B cell (primary cell): ENCODE data around the gene AHDC1. TPM values are rescaled to one million over a fixed set of nuclear protein-coding genes. Genes with fewer than 3 reads are reported as not detected.

Source experiments
- ATAC-seq: fragments of 200-7000 bp; cut with Tn5 transposase; one replicate; pipeline ENCODE4 v1.10.0; 2021; ENCODE audit warnings: low read depth, mild to moderate bottlenecking, moderate number of reproducible peaks, moderate library complexity
- CTCF ChIA-PET: fragments of 350-600 bp; sonication (Branson Sonifier 250); formaldehyde crosslinking; loops from one replicate; lab custom pipeline; 2021; ENCODE audit warnings: antibody characterized with exemption, inconsistent platforms; lab: Charles Lee
- POLR2A ChIA-PET: fragments of 350-600 bp; sonication (Branson Sonifier 250); formaldehyde crosslinking; loops from one replicate; lab custom pipeline; 2021; ENCODE audit warnings: antibody characterized with exemption; lab: Charles Lee
- DNase-seq: peaks from one replicate; pipeline ENCODE4 v3.0.0; 2013
- H2AFZ ChIP-seq: 2 replicates; pipeline ENCODE4 v1.6.1; 2012; ENCODE audit warnings: mild to moderate bottlenecking, low read depth, low read length; ENCODE audit not compliant: insufficient read depth, poor library complexity, severe bottlenecking
- H3K27ac ChIP-seq, 2 donors: 1 replicate in 1 of 2; 2 replicates in 1 of 2; pipeline ENCODE4 v1.5.1; 2012 to 2013; ENCODE audit warnings: low read length in 2 of 2, mild to moderate bottlenecking in 2 of 2, moderate library complexity in 1 of 2
- H3K27me3 ChIP-seq, 4 experiments: fragments of 200-600 bp in 1 of 4; sonication (generic) in 1 of 4; replicated peaks in 1 of 4; 1 replicate in 2 of 4; 2 replicates in 2 of 4; pipeline versions ENCODE4 v1.6.1 to v1.7.0; 2013 to 2016; ENCODE audit warnings: low read length in 3 of 4, mild to moderate bottlenecking in 2 of 4, mixed read lengths in 1 of 4, moderate library complexity in 1 of 4; ENCODE audit not compliant: insufficient read depth in 4 of 4, control insufficient read depth in 3 of 4; ENCODE audit errors: control extremely low read depth in 1 of 4
- H3K36me3 ChIP-seq, 2 experiments: replicated peaks in 1 of 2; 1 replicate in 1 of 2; 2 replicates in 1 of 2; pipeline versions ENCODE4 v1.6.1 to v1.7.1; 2013; ENCODE audit warnings: low read length in 1 of 2; ENCODE audit not compliant: insufficient read depth in 2 of 2, control insufficient read depth in 1 of 2; ENCODE audit errors: control extremely low read depth in 1 of 2, extremely low read depth in 1 of 2
- H3K4me1 ChIP-seq, 2 donors: fragments of 200-600 bp in 1 of 2; sonication (generic) in 1 of 2; 1 replicate in 1 of 2; 2 replicates in 1 of 2; pipeline versions ENCODE4 v1.5.1 to v1.6.1; 2013 to 2017; ENCODE audit warnings: low read length in 2 of 2; ENCODE audit not compliant: control insufficient read depth in 2 of 2, insufficient read depth in 2 of 2
- H3K4me2 ChIP-seq: replicated peaks from 2 replicates; pipeline ENCODE3; 2012; ENCODE audit warnings: mild to moderate bottlenecking, low read depth, low read length; ENCODE audit not compliant: poor library complexity, severe bottlenecking
- H3K4me3 ChIP-seq, 5 experiments: fragments of 200-600 bp in 1 of 5; sonication (generic) in 1 of 5; 1 replicate in 3 of 5; 2 replicates in 2 of 5; pipeline versions ENCODE4 v1.5.1 to v1.7.0; 2011 to 2016; ENCODE audit warnings: low read length in 4 of 5, mild to moderate bottlenecking in 4 of 5, low read depth in 2 of 5, control low read depth in 1 of 5, moderate library complexity in 1 of 5; ENCODE audit not compliant: insufficient read depth in 1 of 5; ENCODE audit errors: control extremely low read depth in 1 of 5, extremely low read depth in 1 of 5
- H3K79me2 ChIP-seq: fragments of 200-600 bp; sonication (generic); one replicate; pipeline ENCODE4 v1.6.0; 2016; ENCODE audit warnings: low read length; ENCODE audit not compliant: control insufficient read depth, insufficient read depth
- H3K9ac ChIP-seq: fragments of 200-600 bp; sonication (generic); 2 replicates; pipeline ENCODE4 v1.6.1; 2017; ENCODE audit warnings: mild to moderate bottlenecking, low read length, moderate library complexity
- H3K9me3 ChIP-seq, 3 donors: one replicate each; pipeline versions ENCODE4 v1.6.1 to v1.7.1; 2013; ENCODE audit warnings: low read length in 2 of 3; ENCODE audit not compliant: control insufficient read depth in 2 of 3, insufficient read depth in 1 of 3; ENCODE audit errors: control extremely low read depth in 1 of 3
- H4K20me1 ChIP-seq: 2 replicates; pipeline ENCODE4 v1.6.0; 2012; ENCODE audit warnings: mild to moderate bottlenecking, low read length; ENCODE audit not compliant: insufficient read depth, control insufficient read depth, poor library complexity, severe bottlenecking
- H3K27ac Mint-ChIP-seq: one replicate; pipeline ENCODE4 v1.8.0; 2021; ENCODE audit warnings: mixed read lengths
- H3K27me3 Mint-ChIP-seq: one replicate; pipeline ENCODE4 v1.8.0; 2021; ENCODE audit warnings: mixed read lengths
- H3K4me1 Mint-ChIP-seq: one replicate; pipeline ENCODE4 v1.8.0; 2021; ENCODE audit warnings: mixed read lengths
- H3K4me3 Mint-ChIP-seq: one replicate; pipeline ENCODE4 v1.8.0; 2021; ENCODE audit warnings: mixed read lengths
- H3K9me3 Mint-ChIP-seq: one replicate; pipeline ENCODE4 v1.8.0; 2022; ENCODE audit warnings: mixed read lengths; ENCODE audit not compliant: insufficient read depth
- EZH2 ChIP-seq: IDR thresholded peaks from 2 replicates; pipeline ENCODE4 v1.6.1; 2012; ENCODE audit warnings: borderline replicate concordance, low read depth, mild to moderate bottlenecking, moderate library complexity, low read length; ENCODE audit not compliant: insufficient read depth, poor library complexity, severe bottlenecking
- WGBS: methylation state at CpG from one replicate; pipeline ENCODE4 v1.1.5; 2013; ENCODE audit warnings: missing lambda C conversion rate; ENCODE audit not compliant: insufficient coverage; 5-methylcytosine and 5-hydroxymethylcytosine counted together
- intact Hi-C: fragments of 100-400 bp; cut with micrococcal nuclease; formaldehyde crosslinking; loops from one replicate; pipeline ENCODE4 v1.10.0; 2022
- polyA plus RNA-seq: library from polyadenylated mRNA; depleted of rRNA; stranded (reverse); fragments of >200 nt; gene quantifications from 2 replicates; pipeline ENCODE4 v1.2.3, GENCODE V29; 2012
- total RNA-seq, 2 donors: library from RNA; stranded (reverse); fragments of 120-200 nt in 1 of 2; gene quantifications; 1 replicate in 1 of 2; 2 replicates in 1 of 2; pipeline versions ENCODE4 v1.2.3 to v1.2.4, GENCODE V29; 2013 to 2022
- TF ChIP-seq, protein P1 (sequence below): fragments of 200-600 bp; IDR thresholded peaks from one replicate; pipeline ENCODE4 v1.8.0; 2022; ENCODE audit warnings: antibody characterized with exemption, mild to moderate bottlenecking

The AHDC1 gene
- total and polyA plus RNA-seq, 2 donors (not counting 1 experiment from before 2014, with no cell fraction given) = 6.2 to 32.0 TPM

DNA sequence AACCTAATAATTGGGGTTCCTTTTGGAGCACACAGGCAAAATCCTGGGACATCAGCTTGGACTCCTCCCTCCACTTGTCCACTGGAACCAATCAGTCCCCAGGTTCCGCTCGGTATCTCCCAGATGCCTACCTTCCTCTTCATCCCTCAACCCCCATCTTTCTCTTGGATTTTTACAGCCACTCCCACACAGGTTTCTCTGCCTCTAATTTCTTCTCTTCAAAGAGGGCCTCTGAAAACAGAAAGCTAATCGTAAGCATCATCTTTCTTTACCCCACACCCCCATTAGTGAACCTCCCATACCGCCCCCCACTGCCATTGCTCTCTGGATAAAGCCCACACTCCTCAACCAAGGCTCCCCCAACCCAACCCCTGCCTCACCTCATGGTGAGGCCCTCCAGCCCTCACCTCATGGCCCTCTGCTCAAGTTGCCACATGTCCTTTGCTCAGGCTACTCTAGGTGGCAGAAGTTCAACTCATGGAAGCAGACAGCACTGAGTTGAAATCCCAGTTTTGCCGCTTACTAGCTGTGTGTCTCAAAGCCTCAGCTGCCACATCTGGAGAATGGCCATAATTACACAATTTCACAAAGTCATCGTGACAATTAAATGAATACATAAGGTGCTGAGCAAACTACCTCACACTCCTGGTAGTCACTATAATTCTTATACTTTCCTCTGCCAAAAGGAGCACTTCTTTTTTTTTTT, 95.8 kb downstream of the AHDC1 start:
- H3K4me1 Mint-ChIP-seq = peaks cover 3% of the 10 kb centered on the region
- intact Hi-C loops = no loop called here
- ChIA-PET POLR2A (interaction anchor here (0.6 to 0.7 kb wide), 3 partner anchors 13 to 95 kb away, joined by 3 to 4 read pairs (median 3); no protein-coding TSS in a partner anchor), CTCF (interaction anchor here (0.5 to 1.6 kb wide), 3 partner anchors 33 to 99 kb away, joined by 3 to 4 read pairs (median 4); no protein-coding TSS in a partner anchor)
- H3K27ac ChIP-seq = no peak overlapping the region
- H3K27me3 ChIP-seq = no peaks in the 10 kb centered on the region
- H3K9me3 ChIP-seq = no peaks in the 10 kb centered on the region
- 97% methylated on average over 6 of the region's 6 CpGs for WGBS
- TF ChIP-seq, protein P1, sequence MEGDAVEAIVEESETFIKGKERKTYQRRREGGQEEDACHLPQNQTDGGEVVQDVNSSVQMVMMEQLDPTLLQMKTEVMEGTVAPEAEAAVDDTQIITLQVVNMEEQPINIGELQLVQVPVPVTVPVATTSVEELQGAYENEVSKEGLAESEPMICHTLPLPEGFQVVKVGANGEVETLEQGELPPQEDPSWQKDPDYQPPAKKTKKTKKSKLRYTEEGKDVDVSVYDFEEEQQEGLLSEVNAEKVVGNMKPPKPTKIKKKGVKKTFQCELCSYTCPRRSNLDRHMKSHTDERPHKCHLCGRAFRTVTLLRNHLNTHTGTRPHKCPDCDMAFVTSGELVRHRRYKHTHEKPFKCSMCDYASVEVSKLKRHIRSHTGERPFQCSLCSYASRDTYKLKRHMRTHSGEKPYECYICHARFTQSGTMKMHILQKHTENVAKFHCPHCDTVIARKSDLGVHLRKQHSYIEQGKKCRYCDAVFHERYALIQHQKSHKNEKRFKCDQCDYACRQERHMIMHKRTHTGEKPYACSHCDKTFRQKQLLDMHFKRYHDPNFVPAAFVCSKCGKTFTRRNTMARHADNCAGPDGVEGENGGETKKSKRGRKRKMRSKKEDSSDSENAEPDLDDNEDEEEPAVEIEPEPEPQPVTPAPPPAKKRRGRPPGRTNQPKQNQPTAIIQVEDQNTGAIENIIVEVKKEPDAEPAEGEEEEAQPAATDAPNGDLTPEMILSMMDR = no peak
- TF ChIP-seq EZH2 = no peak
- H3K9me3 Mint-ChIP-seq = no peaks in the 10 kb centered on the region
- H3K27ac Mint-ChIP-seq = peak overlapping the region; percentile 68
- H2AFZ ChIP-seq = no peak overlapping the region
- no peaks in the 10 kb centered on the region for H3K36me3 ChIP-seq
- ATAC-seq = no peak
- H3K4me2 ChIP-seq = no peak overlapping the region
- no peak for DNase-seq
- H4K20me1 ChIP-seq = no peaks in the 10 kb centered on the region
- H3K4me1 ChIP-seq = no peaks in the 10 kb centered on the region
- H3K79me2 ChIP-seq = no peaks in the 10 kb centered on the region
- H3K27me3 Mint-ChIP-seq = no peaks in the 10 kb centered on the region
- H3K4me3 ChIP-seq = no peak overlapping the region
- H3K4me3 Mint-ChIP-seq = no peak overlapping the region
- H3K9ac ChIP-seq = no peak overlapping the region

DNA sequence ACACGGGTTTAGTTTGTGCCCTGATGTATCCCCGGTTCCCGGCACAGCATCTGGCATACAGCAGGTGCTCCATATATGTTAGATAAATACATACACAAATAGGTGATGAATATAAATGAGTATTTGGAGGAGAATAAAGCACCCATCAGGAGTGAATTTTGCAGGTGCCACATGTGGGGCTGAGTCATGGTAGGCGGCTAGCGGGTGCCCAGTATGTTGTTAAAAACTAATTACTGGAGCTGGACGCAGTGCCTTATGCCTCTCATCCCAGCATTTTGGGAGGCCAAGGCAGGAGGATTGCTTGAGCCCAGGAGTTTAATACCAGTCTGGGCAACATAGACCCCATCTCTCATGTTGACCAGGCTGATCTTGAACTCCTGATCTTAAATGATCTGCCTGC, 97.2 kb downstream of the AHDC1 start:
- no peak overlapping the region for H3K4me3 Mint-ChIP-seq
- H3K9me3 Mint-ChIP-seq = no peaks in the 10 kb centered on the region
- CTCF ChIA-PET = no interaction called here
- TF ChIP-seq EZH2 = no peak
- TF ChIP-seq, protein P1 = no peak
- no peak overlapping the region for H3K27ac Mint-ChIP-seq
- Histone ChIP-seq H3K4me1 (no peaks in the 10 kb centered on the region), H2AFZ (no peak overlapping the region), H3K9me3 (no peaks in the 10 kb centered on the region), H3K4me3 (no peak overlapping the region), H3K9ac (no peak overlapping the region), H4K20me1 (no peaks in the 10 kb centered on the region), H3K4me2 (no peak overlapping the region), H3K27me3 (no peaks in the 10 kb centered on the region), H3K27ac (no peak overlapping the region), H3K36me3 (no peaks in the 10 kb centered on the region), H3K79me2 (no peaks in the 10 kb centered on the region)
- no peak for DNase-seq
- peaks cover 3% of the 10 kb centered on the region for H3K4me1 Mint-ChIP-seq
- no peak for ATAC-seq
- 100% methylated on average over 1 of the region's 6 CpGs for WGBS
- intact Hi-C loops = no loop called here
- H3K27me3 Mint-ChIP-seq = no peaks in the 10 kb centered on the region
- POLR2A ChIA-PET = no interaction called here
